Osteocyte (in vitro differentiated cells): Measurements from ENCODE around the gene LRRC71. TPM values are rescaled to one million over a fixed set of nuclear protein-coding genes. Genes with fewer than 3 reads are reported as not detected.

Source experiments
- DNase-seq: peaks from one replicate; pipeline ENCODE4 v3.0.0; 2021; ENCODE audit warnings: mixed read lengths; ENCODE audit not compliant: unreplicated experiment; ENCODE audit errors: extremely low spot score
- H3K27ac Mint-ChIP-seq: one replicate; pipeline ENCODE4 v1.8.0; 2021; ENCODE audit warnings: mild to moderate bottlenecking, mixed read lengths; ENCODE audit not compliant: unreplicated experiment
- H3K27me3 Mint-ChIP-seq: one replicate; pipeline ENCODE4 v1.8.0; 2021; ENCODE audit warnings: mixed read lengths; ENCODE audit not compliant: unreplicated experiment
- H3K36me3 Mint-ChIP-seq: one replicate; pipeline ENCODE4 v1.8.0; 2021; ENCODE audit warnings: mixed read lengths; ENCODE audit not compliant: unreplicated experiment
- H3K4me1 Mint-ChIP-seq: one replicate; pipeline ENCODE4 v1.8.0; 2021; ENCODE audit warnings: mixed read lengths; ENCODE audit not compliant: unreplicated experiment
- H3K4me3 Mint-ChIP-seq: one replicate; pipeline ENCODE4 v1.8.0; 2021; ENCODE audit warnings: mild to moderate bottlenecking, moderate library complexity, mixed read lengths; ENCODE audit not compliant: unreplicated experiment
- H3K9me3 Mint-ChIP-seq: one replicate; pipeline ENCODE4 v1.8.0; 2021; ENCODE audit warnings: mixed read lengths; ENCODE audit not compliant: unreplicated experiment
- total RNA-seq: library from RNA; stranded (reverse); gene quantifications from 2 replicates; pipeline ENCODE4 v1.2.1, GENCODE V29; 2021
- TF ChIP-seq, protein P1 (sequence below): fragments of 200-600 bp; sonication (generic); IDR thresholded peaks from 2 replicates; pipeline ENCODE4 v1.5.0; 2021; ENCODE audit warnings: antibody characterized with exemption, mild to moderate bottlenecking, moderate library complexity

LRRC71 gene
- total RNA-seq, 1 donor from 2014 or later = 0.35 TPM

- Mint-ChIP-seq H3K4me1 (peaks cover 31% of the 10 kb centered on the region), H3K27me3 (peaks cover 50% of the 10 kb centered on the region), H3K27ac (no peak overlapping the region), H3K4me3 (peak overlapping the region; percentile 46), H3K9me3 (no peaks in the 10 kb centered on the region), H3K36me3 (no peaks in the 10 kb centered on the region)
- TF ChIP-seq, protein P1, sequence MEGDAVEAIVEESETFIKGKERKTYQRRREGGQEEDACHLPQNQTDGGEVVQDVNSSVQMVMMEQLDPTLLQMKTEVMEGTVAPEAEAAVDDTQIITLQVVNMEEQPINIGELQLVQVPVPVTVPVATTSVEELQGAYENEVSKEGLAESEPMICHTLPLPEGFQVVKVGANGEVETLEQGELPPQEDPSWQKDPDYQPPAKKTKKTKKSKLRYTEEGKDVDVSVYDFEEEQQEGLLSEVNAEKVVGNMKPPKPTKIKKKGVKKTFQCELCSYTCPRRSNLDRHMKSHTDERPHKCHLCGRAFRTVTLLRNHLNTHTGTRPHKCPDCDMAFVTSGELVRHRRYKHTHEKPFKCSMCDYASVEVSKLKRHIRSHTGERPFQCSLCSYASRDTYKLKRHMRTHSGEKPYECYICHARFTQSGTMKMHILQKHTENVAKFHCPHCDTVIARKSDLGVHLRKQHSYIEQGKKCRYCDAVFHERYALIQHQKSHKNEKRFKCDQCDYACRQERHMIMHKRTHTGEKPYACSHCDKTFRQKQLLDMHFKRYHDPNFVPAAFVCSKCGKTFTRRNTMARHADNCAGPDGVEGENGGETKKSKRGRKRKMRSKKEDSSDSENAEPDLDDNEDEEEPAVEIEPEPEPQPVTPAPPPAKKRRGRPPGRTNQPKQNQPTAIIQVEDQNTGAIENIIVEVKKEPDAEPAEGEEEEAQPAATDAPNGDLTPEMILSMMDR = peak; percentile 27
- no peak for DNase-seq
Observed at GRCh38 chr1:156928043-156928602, 7.7 kb downstream of the LRRC71 start.

DNA sequence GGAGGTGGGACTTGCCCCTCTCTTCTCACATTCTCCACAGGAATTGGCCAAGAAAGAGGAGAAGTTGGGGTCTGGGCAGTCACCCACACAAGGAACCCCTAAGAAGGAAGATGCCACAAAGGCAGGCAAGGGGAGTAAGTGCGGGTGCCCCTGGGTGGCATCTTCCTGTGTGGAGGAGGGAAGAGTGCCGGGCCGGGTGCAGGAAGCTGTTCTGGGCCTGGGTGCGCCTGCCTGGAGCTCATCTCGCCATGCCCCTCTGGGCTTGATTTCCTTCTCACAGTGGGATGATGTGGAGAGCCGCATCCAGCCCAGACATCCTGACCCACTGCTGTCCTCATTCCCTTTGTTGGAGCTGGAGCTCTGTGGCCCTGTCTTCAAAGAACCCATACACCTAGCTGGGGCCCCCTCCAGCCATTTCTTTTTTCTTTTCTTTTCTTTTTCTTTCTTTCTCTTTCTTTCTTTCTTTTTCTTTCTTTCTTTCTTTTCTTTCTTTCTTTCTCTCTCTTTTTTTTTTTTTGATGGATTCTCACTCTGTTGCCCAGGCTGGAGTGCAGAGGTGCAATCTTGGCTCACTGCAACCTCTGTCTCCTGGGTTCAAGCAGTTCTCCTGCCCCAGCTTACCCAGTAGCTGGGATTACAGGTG lies 9.3 kb downstream of the LRRC71 start:
- Mint-ChIP-seq H3K27ac (no peak overlapping the region), H3K27me3 (peaks cover 45% of the 10 kb centered on the region), H3K4me3 (no peak overlapping the region), H3K4me1 (peaks cover 24% of the 10 kb centered on the region), H3K36me3 (peaks cover 2% of the 10 kb centered on the region), H3K9me3 (no peaks in the 10 kb centered on the region)
- DNase-seq = no peak
- TF ChIP-seq, protein P1 = no peak

- peaks cover 20% of the 10 kb centered on the region for H3K4me1 Mint-ChIP-seq
- H3K36me3 Mint-ChIP-seq = peaks cover 2% of the 10 kb centered on the region
- no peaks in the 10 kb centered on the region for H3K9me3 Mint-ChIP-seq
- H3K27ac Mint-ChIP-seq = no peak overlapping the region
- TF ChIP-seq, protein P1 = no peak
- DNase-seq = no peak
- peaks cover 42% of the 10 kb centered on the region for H3K27me3 Mint-ChIP-seq
- no peak overlapping the region for H3K4me3 Mint-ChIP-seq
Observed at GRCh38 chr1:156930483-156930882, 10.1 kb downstream of the LRRC71 start.

- peaks cover 36% of the 10 kb centered on the region for H3K27me3 Mint-ChIP-seq
- H3K9me3 Mint-ChIP-seq = no peaks in the 10 kb centered on the region
- peaks cover 2% of the 10 kb centered on the region for H3K36me3 Mint-ChIP-seq
- no peak for DNase-seq
- TF ChIP-seq, protein P1 = no peak
- H3K4me3 Mint-ChIP-seq = no peak overlapping the region
- no peak overlapping the region for H3K27ac Mint-ChIP-seq
- H3K4me1 Mint-ChIP-seq = peaks cover 12% of the 10 kb centered on the region
Observed at GRCh38 chr1:156931211-156931952, 10.9 kb downstream of the LRRC71 start.
